Right lobe of liver (tissue), 6 donors: ENCODE results near the gene PACS2. TPM values are rescaled to one million over a fixed set of nuclear protein-coding genes. Genes with fewer than 3 reads are reported as not detected.

Source experiments
- ATAC-seq, 4 donors: fragments of 200-7000 bp; cut with Tn5 transposase; one replicate each; pipeline ENCODE4 v1.9.1; 2020; ENCODE audit warnings: mild to moderate bottlenecking in 4 of 4, moderate library complexity in 4 of 4
- DNase-seq, 3 donors: peaks; one replicate each; pipeline ENCODE4 v3.0.0-alpha.2; 2020
- H3K27ac ChIP-seq, 3 donors: fragments of 200-600 bp; one replicate each; pipeline ENCODE4 v1.8.0; 2022
- H3K27me3 ChIP-seq, 2 donors: fragments of 200-600 bp; one replicate each; pipeline ENCODE4 v1.8.0; 2022
- H3K36me3 ChIP-seq, 4 donors: fragments of 200-600 bp; sonication (generic) in 1 of 4; one replicate each; pipeline versions ENCODE4 v1.5.1 to v1.8.0; 2017 to 2022; ENCODE audit warnings: control low read depth in 1 of 4
- H3K4me1 ChIP-seq, 4 donors: fragments of 200-600 bp; sonication (generic) in 1 of 4; one replicate each; pipeline versions ENCODE4 v1.5.1 to v1.8.0; 2017 to 2022; ENCODE audit warnings: control low read depth in 1 of 4
- H3K4me3 ChIP-seq, 3 donors: fragments of 200-600 bp; one replicate each; pipeline ENCODE4 v1.8.0; 2022
- H3K9me3 ChIP-seq, 4 donors: fragments of 200-600 bp; sonication (generic) in 1 of 4; one replicate each; pipeline versions ENCODE4 v1.5.1 to v1.8.0; 2017 to 2022; ENCODE audit warnings: control low read depth in 1 of 4
- POLR2A ChIP-seq: fragments of 450-650 bp; IDR thresholded peaks from one replicate; pipeline ENCODE4 v1.6.1; 2017; ENCODE audit warnings: antibody characterized with exemption, mild to moderate bottlenecking
- WGBS: methylation state at CpG from one replicate; pipeline ENCODE4 v1.1.6; 2018; ENCODE audit warnings: low coverage, low lambda C conversion rate; ENCODE audit not compliant: insufficient coverage; ENCODE audit errors: missing lambda C conversion rate; 5-methylcytosine and 5-hydroxymethylcytosine counted together
- intact Hi-C, 2 donors: fragments of 100-400 bp; cut with DNase I; formaldehyde crosslinking; loops; one replicate each; pipeline versions ENCODE4 v1.11.2 to v1.14.1; 2022
- total RNA-seq, 6 experiments: library from RNA; depleted of rRNA in 2 of 6; stranded (reverse); fragments of >200 nt in 2 of 6; fragmentation: NEBNext Ultra II Directional in 3 of 6; extraction: Animal tissue kit (Norgen Biotek cat#: 25700) in 3 of 6; gene quantifications; one replicate each; pipeline versions ENCODE4 v1.1.0 to v1.2.4, GENCODE V29; 2016 to 2023
- TF ChIP-seq, protein P1 (sequence below), 4 donors: fragments of 200-600 bp in 3 of 4; fragments of 450-650 bp in 1 of 4; IDR thresholded peaks; one replicate each; pipeline versions ENCODE4 v1.5.1 to v1.8.0; 2016 to 2022; ENCODE audit warnings: antibody characterized with exemption in 4 of 4, mild to moderate bottlenecking in 2 of 4
- donor health status: DM: no; HTN: yes; CAD: no.
- donor health status: DM: no; HTN: no; CAD: no.
- donor health status: DM: no; HTN: no; CAD: no.
- donor health status: DM: no; HTN: yes; CAD: no.
- donor health status: DM: no; HTN: yes; CAD: no.

Gene PACS2
- total RNA-seq, 6 experiments from 2014 or later = 19.8 to 26.7 (median 21.5) TPM

GRCh38 chr14:105413544-105413886 is 99.0 kb downstream of the PACS2 start:
- Histone ChIP-seq H3K36me3 (no peaks in the 10 kb centered on the region), H3K27me3 (no peaks in the 10 kb centered on the region), H3K9me3 (no peaks in the 10 kb centered on the region), H3K4me1 (peaks cover 0 to 12% (median 0%) of the 10 kb centered on the region in 4 donors), H3K4me3 (no peak overlapping the region), H3K27ac (no peak overlapping the region)
- ATAC-seq (peak in 1 of 4 donors; percentile 29), DNase-seq (peak in 1 of 3 donors; percentile 56)
- WGBS = 33% methylated on average over 1 of the region's 2 CpGs
- intact Hi-C loops = no loop called here
- TF ChIP-seq, protein P1, sequence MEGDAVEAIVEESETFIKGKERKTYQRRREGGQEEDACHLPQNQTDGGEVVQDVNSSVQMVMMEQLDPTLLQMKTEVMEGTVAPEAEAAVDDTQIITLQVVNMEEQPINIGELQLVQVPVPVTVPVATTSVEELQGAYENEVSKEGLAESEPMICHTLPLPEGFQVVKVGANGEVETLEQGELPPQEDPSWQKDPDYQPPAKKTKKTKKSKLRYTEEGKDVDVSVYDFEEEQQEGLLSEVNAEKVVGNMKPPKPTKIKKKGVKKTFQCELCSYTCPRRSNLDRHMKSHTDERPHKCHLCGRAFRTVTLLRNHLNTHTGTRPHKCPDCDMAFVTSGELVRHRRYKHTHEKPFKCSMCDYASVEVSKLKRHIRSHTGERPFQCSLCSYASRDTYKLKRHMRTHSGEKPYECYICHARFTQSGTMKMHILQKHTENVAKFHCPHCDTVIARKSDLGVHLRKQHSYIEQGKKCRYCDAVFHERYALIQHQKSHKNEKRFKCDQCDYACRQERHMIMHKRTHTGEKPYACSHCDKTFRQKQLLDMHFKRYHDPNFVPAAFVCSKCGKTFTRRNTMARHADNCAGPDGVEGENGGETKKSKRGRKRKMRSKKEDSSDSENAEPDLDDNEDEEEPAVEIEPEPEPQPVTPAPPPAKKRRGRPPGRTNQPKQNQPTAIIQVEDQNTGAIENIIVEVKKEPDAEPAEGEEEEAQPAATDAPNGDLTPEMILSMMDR (IDR thresholded peaks at IDR 0.05) = no peak
- no peak for TF ChIP-seq POLR2A

- TF ChIP-seq, protein P1 (IDR thresholded peaks at IDR 0.05) = peak; percentile 60 to 69 (median 68)
- TF ChIP-seq POLR2A = no peak
- ATAC-seq = peak; percentile 56 to 75 (median 65)
- H3K27ac ChIP-seq = no peak overlapping the region
- no peaks in the 10 kb centered on the region for H3K36me3 ChIP-seq
- intact Hi-C loops = no loop called here
- WGBS = 20% methylated on average over 22 of the region's 79 CpGs
- peak in 1 of 3 donors; percentile 59 for DNase-seq
- no peaks in the 10 kb centered on the region for H3K9me3 ChIP-seq
- H3K4me3 ChIP-seq = peak overlapping the region; percentile 55 to 62 (median 57)
- H3K27me3 ChIP-seq = no peaks in the 10 kb centered on the region
- peaks cover 0 to 16% (median 3%) of the 10 kb centered on the region in 4 donors for H3K4me1 ChIP-seq
Observed at GRCh38 chr14:105414456-105415371, 100.2 kb downstream of the PACS2 start.

- Histone ChIP-seq H3K4me3 (no peak overlapping the region), H3K27me3 (no peaks in the 10 kb centered on the region), H3K27ac (no peak overlapping the region), H3K9me3 (no peaks in the 10 kb centered on the region), H3K36me3 (no peaks in the 10 kb centered on the region), H3K4me1 (peaks cover 0 to 16% (median 3%) of the 10 kb centered on the region in 4 donors)
- TF ChIP-seq POLR2A = no peak
- TF ChIP-seq, protein P1 (IDR thresholded peaks at IDR 0.05) = no peak
- ATAC-seq (no peak), DNase-seq (no peak)
- WGBS = 88% methylated on average over 21 of the region's 25 CpGs
- intact Hi-C loops = no loop called here
Observed at GRCh38 chr14:105415481-105416428, 101.2 kb downstream of the PACS2 start.

DNA sequence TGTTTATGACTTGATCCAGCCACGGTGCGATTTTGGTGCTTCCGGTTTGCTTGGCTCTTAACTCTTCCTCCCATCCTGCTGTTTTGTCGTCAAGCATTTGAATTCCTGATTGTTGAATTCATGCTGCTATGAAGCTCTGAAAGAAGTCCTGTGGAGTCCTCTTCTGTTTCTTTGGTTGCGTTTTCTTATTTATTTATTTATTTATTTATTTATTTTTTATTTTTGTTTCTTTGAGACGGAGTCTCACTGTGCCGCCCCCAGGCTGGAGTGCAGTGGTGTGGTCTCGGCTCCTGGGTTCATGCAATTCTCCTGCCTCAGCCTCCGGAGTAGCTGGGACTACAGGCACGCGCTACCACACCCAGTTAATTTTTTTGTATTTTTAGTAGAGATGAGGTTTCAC is 102.1 kb downstream of the PACS2 start:
- intact Hi-C loops = no loop called here
- Histone ChIP-seq H3K36me3 (no peaks in the 10 kb centered on the region), H3K27me3 (no peaks in the 10 kb centered on the region), H3K27ac (no peak overlapping the region), H3K4me1 (peaks cover 0 to 17% (median 3%) of the 10 kb centered on the region in 4 donors), H3K9me3 (no peaks in the 10 kb centered on the region), H3K4me3 (no peak overlapping the region)
- 93% methylated on average over 10 of the region's 11 CpGs for WGBS
- TF ChIP-seq, protein P1 (IDR thresholded peaks at IDR 0.05) = no peak
- no peak for TF ChIP-seq POLR2A
- ATAC-seq = no peak
- no peak for DNase-seq
